Measurements from ENCODE around the gene CC2D1A.
A peak's percentile ranks its signal among the peaks of the same experiment; 100 is the strongest.

The CC2D1A gene

DNA sequence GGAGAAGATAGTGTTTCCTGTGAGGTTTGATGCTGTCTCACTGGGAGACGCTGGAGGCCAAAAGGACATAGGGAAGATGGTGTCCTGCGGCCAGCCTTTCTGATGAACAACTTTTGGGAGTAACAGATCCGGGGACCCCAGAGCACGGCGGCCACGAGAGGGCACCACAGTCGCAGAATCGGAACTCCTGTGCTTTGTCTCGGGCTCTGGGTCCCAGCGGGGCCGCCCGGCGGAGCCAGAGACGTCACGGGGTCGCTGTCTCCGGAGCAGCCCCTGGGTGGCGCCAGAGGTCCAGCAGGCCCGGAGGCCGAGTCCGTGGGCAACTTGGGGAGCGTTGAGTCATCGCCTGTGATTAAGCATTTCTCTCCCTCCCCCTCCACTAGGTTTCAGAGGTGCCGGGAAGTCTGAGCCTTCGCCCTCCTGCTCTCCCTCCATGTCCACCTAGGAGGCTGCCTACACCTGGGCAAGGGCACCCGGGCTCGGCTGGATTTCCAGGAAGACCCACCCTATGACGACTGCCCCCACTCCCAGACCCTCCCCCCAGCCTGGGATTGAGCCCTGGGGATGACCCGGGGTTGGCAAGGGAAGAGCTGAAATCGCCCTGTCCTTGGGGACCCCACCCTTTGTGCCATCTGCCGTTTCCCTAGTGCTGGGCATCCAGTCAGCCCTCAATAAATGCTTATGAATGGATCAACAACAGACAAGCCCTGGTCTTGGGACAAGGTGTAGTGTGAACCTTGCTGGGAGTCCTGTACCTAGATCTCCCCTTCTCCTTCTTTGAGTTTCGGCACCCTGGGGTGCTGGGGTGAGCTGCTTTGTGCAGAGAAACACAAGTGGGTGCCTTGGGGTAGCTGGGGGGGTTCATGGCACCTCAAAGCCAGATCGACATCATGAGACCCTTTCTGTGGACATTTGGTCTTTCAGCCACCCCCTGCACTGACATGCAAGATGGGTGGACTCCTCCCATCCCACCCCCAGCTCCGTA lies 25.6 kb upstream of the CC2D1A start:
- DNase-seq, result peak; percentile 93 to 99

DNA sequence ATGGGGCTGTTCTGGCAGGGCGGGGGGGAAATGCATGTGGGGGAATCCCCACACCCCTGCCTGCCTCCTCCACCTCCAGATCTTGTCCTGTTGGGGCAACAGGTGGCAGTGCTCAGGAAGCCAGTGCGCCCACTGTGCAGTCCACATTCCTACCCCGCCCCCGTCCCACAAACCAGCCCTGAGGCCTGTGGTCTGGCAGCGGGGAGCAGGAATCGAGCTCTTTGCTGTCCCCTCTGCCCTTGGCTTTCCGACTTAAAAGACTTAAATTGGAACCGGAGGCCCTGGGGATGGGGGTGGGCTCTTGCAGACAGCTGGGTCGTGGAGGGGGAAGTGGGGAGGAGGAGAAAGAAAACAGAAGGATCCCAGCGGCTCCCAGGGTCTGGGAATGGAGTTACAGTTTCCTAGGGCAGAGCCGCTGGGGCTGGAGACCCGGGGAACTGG lies 24.7 kb upstream of the CC2D1A start:
- no peak for DNase-seq

DNA sequence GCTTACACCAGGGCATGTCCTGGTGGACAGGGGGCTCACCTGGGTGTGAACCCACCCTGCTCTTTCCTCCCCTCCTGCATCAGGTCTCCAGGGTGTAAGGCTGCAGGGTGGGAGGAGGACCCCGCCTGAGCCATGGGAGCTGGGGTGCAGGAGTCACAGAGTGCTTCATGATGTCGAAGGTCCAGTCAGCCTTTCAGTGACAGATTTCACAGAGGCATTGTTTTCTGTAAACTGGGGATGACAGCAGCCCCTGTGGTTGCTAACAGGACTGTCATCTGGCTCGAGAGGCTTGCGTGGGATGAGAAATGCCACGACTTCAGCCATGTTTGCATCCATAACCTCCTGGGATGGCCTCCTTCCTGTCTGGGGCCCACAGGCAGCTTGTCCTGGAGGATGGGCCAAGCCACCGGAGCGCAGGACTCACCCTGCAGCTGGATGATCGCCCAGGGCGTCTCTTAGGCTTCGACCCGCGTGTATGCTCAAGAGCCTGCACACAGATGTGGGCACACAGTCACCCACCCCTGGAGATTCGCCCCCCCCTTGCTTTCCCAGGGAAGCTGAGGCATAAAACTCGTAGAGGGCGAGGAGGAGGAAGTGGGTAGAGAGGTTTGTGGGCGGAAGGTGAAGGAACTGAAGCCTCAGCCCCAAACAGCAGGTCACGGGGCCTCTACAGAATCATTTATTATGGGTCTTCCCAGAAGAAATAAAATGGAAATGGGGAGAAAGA lies 24.1 kb upstream of the CC2D1A start:
- peak; percentile 59 to 81 for DNase-seq

DNA sequence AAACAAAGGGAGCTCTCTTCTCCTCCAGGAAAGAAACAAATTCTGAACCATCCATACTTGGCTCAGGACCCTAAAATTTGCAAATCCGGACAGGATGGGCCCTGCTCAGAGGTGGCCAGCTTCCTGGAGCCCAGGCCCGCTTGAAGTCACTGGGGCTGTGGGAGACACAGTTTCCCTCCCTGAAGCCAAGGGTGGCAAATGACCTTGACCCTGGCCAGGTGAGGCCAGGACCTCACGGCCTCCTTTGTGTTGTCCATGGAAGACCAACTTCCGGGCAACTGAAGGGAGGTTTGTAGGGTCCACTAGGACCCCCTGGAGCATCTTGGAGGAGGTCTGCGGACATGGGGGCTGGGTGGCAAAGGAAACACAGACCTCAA lies 23.6 kb upstream of the CC2D1A start:
- DNase-seq, result no peak

DNA sequence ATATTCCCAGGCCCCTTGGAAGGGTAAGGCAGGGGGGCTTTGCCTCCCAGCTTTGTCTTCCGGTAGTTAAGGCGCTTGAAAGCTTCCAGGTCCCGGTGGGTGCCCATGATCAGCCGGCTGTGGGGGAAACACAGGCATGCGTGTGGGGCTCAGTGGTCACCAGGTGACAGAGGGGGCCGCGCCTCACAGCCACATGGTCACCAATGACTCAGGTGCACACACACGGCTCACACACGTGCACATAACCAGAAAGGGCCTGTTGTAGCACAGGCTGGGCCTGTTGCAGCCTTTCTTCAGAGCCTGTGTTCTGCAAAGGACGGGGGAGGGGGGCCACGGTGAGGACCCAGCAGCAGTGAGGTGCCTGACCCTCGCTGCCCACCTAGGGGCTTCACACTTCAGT lies 23.2 kb upstream of the CC2D1A start:
- no peak for DNase-seq

DNA sequence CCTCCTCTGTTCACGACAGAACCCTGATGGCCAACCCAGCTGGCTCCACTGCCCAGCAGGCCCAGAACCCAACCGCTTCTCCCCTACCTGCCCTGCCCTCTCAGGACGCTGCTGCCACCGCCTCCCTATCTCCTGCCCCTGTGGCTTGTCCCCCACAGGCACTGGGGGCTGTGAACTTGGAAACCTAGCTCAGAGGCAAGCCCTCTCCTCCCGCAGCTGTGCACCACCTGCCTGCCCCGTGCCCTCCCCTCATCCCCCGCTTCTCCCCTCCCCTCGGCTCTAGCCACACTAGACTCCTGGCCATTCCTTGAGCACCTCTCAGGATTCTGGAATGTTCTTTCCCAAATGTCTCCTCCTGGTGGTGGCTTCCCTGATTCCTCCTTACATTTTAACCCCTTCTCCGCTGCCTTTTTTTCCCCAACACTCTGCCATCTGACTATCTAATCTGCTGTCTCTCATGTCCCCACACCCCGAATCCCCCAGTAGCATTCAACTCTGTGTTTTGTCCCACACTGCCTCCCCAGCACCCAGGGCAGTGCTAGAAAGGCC lies 22.4 kb upstream of the CC2D1A start:
- no peak for DNase-seq

DNA sequence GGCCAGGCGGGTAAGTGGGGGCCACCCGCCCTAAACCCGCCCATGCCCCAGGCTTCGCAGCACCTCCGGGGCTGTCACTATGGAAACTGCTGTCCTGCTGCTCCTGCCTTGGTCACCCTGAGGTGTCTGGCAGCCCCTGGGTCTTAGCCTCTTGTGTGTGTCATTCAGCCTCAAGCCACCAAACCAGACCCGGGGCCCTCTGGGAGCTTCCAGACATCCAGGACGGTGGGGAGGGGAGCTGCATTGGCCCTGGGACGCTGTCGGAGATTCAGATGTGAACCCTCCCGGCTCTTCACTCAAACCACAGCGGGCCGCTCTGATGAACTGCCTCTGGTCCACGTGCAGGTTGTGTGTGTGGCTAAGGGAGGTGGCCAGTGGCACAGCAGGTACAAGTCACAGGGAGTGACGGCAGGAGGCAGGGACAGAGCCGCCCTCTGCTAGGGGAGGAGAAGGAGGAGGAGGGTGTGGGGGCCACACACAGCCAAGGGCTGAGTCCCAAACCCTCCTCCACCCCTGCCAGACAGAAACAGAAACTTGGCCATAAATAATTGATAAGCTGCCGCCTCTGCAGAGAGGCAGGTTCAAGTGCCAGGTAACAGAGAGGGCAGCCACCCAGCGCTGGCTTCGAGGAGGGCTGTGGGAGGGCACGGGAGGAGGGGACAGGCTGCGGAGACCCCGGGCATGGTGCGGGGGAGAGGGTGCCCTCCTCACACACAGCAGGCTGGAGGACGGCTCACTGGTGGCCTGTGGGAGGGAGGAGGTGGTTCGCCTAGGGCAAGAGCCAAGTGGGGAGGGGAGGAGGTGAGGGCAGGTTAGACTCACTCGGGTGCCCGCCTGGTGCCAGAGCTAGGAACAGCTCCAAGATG lies 21.0 kb upstream of the CC2D1A start:
- DNase-seq, result no peak

DNA sequence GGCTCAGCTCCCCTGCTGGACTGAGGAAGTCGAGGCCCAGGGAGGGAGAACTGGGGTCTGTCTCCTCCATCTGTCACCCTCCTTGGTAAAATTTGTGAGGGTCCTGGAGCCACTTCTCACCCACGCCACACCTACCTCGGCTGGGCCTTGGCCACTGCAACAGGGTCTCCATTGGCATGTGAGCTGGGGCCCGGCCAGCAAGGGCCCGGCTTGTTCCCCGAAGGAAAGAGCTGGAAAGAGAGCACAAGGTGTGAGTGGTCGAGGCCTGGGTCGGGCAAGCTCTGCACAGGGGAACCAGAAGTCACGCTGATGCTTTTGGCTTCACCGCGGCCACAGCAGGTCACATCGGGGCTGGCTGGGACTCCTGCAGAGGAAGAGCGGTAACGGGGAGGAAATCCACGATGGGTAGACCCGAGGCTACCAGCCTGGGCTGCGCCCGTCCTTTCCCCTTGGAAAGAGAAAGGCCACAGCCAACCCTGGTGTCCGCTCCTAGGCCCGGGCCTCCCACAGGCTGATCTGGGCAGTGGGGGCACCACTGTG lies 20.1 kb upstream of the CC2D1A start:
- no peak for DNase-seq

DNA sequence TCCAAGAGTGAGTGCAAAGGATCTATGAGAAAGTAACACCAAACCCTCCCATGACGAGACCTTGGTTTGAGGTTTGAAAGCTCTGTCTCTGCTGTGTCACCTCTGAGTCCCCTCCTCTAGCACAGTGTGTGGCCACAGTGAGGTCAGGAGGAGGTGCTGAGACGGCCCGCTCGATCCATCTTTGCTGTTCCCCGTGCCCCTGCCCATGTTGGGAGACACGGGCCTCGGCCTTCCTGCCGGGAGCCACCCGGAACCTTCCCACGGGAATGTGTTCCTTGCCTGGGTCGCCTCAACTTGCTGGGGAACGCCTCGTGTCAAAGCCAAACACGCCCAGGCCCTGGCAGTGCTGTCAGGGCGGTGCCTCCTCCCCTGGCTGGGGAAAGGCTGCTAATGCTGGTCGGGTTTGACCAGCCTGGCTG lies 19.0 kb upstream of the CC2D1A start:
- no peak for DNase-seq

DNA sequence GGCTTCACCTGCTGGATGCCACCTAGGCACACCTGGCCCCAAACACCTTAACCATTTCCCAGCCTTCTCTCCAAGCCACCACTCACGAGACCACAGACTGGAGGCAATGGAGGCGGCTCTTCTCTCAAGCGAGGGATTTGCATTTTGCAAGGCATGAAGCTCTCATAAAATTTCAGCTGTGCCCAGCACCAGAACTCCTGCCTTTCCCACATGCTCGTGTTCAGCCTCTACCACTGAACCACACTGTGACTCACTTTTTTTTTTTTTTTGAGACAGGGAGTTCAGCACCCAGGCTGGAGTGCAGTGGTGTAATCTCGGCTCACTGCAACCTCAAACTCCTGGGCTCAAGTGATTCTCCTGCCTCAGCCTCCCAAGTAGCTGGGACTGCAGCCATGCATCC lies 18.5 kb upstream of the CC2D1A start:
- no peak for DNase-seq

DNA sequence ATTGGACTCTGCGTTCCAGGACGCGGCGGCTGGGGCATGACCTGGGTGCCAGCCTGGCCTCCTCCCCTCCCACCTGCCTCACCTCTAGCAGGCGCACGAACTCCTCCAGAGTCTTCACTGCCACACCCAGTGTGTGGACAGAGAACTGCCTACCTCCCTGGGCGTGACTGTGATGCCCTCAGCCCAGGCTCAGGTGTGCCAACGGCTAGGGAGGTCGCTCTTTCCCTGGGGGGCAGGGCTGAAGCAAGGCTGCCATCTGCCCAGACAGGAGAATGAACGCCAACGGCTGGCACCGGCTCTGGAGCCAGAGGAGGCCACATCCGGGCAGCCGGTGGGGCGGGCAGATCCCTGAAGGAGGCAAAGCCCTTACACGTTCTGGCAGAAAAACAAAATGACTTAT lies 17.7 kb upstream of the CC2D1A start:
- DNase-seq, result no peak

DNA sequence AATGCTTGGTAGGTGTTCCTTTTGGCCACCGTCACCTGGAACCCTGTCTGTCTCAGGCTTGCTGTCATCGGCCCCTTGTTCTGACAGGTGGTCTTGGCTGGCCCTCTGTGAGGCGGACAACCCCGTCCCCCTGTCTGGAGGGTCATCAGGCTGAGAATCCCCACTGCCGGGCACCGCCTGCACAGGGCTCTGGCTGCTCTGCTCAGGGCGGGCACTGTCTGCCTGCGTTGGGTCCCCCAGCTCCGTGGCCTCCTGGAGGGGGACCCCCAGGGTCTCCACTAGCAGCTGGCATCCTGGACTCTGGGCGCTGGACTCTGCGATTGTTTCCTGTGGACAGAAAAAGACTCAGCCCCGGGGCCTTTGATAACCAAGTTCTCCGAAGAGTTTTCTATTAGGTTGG lies 15.9 kb upstream of the CC2D1A start:
- DNase-seq, result no peak

DNA sequence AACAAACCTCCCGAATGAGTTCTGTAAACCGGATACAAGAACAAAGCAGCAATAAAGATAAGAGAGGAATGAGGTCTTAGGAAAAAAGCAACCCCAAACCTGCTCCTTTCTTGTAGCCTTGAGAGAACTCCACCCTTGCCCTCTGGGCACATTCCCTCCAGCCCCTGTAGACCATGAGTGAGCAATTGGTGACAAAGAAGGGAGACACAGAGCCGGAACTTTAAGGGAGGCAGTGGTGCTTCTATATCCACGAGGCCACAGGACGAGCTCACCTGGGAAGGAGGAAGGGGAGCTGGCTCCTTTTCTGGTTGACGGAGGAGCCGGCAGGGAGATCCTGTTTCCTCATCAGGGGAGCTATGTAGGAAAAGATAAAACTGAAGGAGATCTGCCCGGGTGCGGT lies 13.1 kb upstream of the CC2D1A start:
- no peak for DNase-seq

DNA sequence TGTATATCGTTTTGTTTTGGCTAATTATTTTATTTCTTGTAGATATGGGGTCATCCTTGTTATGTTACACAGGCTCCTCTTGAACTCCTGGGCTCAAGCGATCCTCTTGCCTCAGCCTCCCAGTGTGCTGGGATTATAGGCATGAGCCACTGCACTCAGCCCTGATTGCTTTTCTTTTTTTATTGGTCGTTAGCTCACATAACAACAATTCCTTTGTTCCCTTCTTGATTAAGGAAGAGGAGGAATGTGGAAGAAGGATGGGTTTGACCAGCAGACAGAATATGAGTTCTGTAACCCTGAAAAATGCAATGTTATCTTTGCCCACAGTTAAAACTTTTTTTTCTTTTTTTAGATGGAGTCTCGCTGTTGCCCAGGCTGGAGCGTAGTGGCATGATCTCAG lies 11.4 kb upstream of the CC2D1A start:
- DNase-seq, result no peak

DNA sequence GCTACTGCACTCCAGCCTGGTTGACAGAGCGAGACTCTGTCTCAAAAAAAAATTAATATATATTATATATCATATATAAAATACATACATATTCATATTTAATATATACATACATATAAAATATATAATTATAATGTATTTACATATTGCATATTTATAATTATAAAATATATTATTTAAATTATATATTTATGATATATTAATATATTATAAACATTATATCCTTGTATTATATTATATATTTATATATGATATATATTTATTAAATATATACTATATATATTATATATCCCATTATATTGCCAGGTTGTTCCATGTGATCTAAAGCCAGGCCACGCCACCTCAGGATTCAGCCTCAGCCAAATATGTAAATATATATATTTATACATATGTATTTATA lies 9.8 kb upstream of the CC2D1A start:
- no peak for DNase-seq

DNA sequence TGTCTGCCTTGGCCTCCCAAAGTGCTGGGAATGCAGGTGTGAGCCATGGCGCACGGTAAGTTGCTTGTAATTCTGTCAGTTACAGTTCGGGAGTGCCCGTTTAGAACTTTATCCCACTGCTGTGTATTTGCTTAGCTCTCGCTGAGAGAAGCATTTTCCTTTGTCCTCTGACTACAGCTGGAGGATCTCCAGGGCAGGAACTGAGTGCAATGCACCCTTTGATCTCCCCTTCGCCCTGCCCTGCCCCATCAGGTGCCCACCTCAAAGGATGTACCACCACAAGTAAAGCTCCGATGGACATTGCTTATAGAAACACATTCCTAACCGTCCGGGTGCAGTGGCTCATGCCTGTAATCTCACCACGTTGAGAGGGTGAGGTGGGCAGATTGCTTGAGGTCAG lies 6.6 kb upstream of the CC2D1A start:
- DNase-seq, result no peak

DNA sequence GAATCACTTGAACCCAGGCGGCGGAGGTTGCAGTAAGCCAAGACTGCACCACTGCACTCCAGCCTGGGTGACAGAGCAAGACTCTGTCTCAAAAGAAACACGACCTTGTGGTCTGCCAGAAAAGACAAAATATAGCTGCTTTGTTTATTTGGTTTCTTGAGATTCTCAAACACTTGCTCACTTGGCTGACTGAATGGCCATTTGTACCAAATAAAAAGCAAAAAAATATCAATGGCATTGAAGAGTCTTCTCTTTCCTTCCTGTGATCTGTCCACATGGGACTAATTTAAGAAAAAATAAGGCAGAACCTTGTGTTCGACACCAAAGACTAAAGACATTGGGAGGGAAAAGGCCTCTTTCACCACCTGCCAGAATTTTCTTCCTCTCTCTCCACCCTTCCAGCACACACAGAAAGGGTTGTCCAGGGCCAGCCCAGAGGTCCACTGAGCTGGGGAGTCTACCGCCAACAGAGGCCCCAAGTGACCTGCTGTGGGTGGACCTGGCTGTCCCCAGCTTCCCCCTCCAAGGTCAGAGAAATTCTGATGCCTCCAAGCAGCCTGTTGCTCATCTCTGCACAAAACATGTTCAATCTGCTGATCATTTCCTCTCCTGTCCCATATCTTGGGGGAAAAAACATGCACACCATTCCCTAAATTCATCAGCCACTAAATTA lies 6.0 kb upstream of the CC2D1A start:
- DNase-seq, result no peak

DNA sequence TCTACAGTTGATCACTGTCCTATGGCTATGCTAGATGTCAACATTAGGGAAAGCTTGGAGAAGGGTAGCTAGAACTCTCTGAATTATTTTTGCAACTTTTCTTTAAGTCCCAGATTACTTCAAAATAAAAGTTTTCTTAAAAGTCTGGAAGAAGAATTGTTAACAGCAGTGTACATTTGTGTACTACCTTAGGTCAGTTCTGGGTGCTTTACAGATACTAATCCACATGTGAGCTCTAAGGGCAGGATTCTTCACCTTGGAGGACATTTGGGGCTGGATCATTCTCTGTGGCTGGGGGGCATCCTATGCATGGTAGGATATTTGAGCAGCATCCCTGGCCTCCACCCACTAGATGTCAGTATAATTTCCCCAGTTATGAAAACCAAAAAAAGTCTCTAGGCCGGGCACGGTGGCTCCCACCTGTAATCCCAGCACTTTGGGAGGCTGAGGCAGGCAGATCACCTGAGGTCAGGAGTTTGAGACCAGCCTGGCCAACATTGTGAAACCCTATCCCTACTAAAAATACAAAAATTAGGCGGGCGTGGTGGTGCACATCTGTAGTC lies 2.9 kb upstream of the CC2D1A start:
- DNase-seq, result peak in 1 of 2 donors; percentile 37

DNA sequence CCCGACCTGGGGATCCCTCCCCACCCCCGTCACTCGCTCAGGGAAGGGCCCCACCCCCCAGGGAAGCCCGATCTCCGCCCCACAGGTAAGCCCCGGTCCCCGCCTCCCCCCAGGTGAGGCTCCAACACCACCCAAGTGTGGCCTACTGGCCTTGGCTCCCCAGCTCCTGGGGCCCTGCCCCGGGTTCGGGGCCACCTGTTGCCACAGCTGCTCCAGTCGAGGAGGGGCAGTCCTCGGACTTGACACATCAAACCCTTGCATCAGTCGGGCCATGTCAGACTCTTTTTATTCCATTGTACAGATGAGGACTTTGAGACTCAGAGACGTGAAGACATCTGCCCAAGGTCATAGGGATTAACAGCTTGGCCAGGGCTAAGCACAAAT lies 512 bp downstream of the CC2D1A start:
- DNase-seq, result peak in 1 of 2 donors; percentile 11

DNA sequence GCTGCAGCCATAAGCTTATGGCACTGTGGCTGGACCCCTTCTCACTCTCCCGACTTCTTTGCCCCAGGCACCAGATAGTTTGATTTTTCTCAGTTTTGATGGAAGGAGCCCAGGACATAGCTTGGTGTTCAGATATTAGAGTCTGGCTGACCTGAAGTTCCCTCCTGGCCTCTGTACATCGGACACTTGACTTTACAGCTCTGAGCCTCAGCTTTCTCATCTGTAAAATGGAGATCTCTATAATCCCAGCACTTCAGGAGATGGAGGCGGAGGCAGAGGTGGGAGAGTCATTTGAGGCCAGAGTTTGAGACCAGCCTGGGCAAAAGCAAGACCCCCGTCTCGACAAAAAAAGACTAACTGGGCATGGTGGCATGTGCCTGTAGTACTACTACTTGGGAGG lies 909 bp downstream of the CC2D1A start:
- DNase-seq, result no peak

DNA sequence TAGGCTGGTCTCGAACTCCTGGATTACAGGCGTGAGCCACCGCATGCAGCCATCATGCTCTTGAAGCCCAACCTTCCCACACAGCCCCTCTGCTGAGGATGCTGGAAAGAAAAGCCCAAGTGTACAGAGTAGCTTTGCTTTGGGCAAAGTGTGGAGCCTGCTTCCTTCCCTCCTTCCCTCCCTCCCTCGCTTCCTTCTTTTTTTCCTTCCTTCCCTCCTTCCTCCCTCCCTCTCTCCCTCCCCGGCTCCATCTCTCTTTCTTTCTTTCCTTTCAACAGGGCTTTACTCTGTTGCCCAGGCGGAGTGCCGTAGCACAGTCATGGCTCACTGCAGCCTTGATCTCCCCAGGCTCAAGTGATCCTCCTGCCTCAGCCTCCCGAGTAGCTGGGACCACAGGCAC lies 2.7 kb downstream of the CC2D1A start:
- no peak for DNase-seq

DNA sequence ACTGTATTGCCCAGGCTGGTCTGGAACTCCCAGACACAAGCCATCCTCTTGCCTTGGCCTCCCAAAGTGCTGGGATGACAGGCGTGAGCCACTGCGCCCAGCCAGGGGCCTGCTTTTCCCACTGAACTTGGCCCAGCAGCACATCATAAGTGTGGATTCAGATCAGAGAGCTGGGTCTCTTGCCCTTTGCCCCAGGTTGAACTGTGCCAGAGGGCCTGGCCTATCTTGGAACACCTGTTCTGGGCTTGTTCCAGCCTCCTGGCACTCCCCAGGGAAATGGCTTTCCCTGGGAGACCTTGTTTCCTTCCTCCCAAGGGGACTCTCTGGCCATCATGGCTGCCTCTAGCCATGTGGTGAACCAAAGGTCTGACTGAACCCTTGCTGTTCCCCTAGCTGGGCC lies 3.4 kb downstream of the CC2D1A start:
- DNase-seq, result no peak

All from inflammatory macrophage treated with lipopolysaccharide for 1 hour (primary cell).